Skin of body (tissue), 3 donors: ENCODE measurements around the gene NEDD4. TPM values are rescaled to one million over a fixed set of nuclear protein-coding genes. Genes with fewer than 3 reads are reported as not detected.

Experiments used
- DNase-seq: peaks from one replicate; lab custom pipeline; 2025; lab: John Stamatoyannopoulos, UW
- small RNA-seq: library from RNA; depleted of rRNA; stranded (forward); fragments of <200 nt; gene quantifications from one replicate; pipeline ENCODE3, GENCODE V24; 2014; ENCODE audit warnings: low replicate concordance
- total RNA-seq: library from RNA; depleted of rRNA; stranded (reverse); fragments of >200 nt; gene quantifications from one replicate; pipeline ENCODE4 v1.2.3, GENCODE V29; 2014

NEDD4 gene
- total RNA-seq, 1 donor from 2014 or later: 23.2 TPM

GRCh38 chr15:55784286-55784685 is 209.1 kb downstream of the NEDD4 start:
- DNase-seq: no peak

DNA sequence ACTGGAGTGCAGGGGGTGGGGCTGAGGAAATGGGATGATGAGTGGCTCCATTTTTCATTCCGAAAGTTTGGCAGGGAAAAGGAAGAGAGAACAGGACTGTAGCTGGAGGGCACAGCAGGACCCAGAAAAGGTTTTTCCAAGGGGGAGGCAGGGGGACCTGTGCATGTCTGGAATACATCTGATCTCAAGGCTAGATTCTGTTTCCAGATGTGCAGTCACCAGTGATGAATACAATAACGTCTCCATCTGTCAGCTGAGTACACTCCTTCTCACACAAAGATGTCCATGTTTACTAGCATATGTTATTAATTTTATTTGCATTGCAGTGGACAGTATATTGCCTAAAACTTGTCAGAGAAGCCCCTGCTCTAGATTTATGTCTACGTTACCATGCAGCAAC is 210.5 kb downstream of the NEDD4 start:
- DNase-seq: peak; percentile 17

DNA sequence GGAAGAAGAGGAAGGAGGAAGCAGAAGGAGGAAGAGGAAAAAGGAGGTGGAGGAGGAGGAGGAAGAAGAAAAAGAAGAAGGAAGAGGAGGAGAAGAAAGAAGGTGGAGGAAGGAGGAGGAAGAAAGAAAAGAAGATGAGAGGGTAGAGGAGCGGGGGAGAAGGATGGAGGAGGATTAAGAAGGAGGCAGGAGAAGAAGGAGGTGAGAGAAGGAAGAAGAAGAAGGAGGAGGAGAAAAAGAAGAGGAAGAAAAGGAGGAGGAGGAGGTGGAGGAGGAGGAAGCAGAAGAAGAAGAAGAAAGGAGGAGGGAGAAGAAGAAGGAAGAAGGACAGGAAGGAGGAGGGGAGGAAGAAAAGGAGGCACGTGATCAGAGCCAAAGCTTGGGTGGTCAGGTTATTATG is 213.1 kb downstream of the NEDD4 start:
- no peak for DNase-seq

DNA sequence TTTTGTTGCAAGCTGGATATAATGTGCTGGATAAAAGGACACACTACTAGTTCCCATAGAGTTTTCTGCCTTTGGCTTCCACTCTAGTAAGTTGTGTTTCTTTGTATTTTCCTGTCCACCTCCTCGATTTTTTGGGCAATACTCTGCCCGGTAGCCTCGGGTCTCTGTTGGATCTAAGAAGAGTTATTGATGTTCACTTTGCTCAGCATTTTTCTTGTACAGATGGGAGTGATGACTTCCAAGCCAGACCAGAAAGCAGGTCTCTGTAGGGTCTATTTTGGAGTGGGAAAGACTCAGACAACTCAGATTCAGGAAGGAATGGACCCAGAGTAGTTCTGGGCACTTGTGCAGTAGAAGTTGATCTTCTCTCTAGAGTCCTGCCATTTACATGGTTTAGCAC is 214.5 kb downstream of the NEDD4 start:
- no peak for DNase-seq

Small RNA genes lying within 50 kb of the gene (small RNA-seq; reads per million reads assigned to genes)
- not detected for gene RN7SL568P
